ENCODE measurements around the gene PRR18. TPM values are rescaled to one million over a fixed set of nuclear protein-coding genes. Genes with fewer than 3 reads are reported as not detected.

PRR18 gene
- total RNA-seq, 1 experiment from 2014 or later: not detected

- H3K27me3 Mint-ChIP-seq (ENCODE audit: low read depth): peaks cover 72% of the 10 kb centered on the region
- no peak overlapping the region for H2BK12ac ChIP-seq (ENCODE audit: insufficient read length, low read depth, low read length)
- H3K27ac Mint-ChIP-seq: peak overlapping the region in 1 of 3 experiments; percentile 54; a peak in 1 of 7 replicates
- TF ChIP-seq CTCF (conservative IDR thresholded peaks at IDR 0.05): no peak
- H3K79me1 ChIP-seq (ENCODE audit: insufficient read depth, low read depth, low read length, poor library complexity, severe bottlenecking): no peaks in the 10 kb centered on the region
- peaks cover 16% of the 10 kb centered on the region in 2 experiments for H3K4me1 Mint-ChIP-seq
- H2BK120ac ChIP-seq (ENCODE audit: low read depth, low read length, poor library complexity, severe bottlenecking): no peak overlapping the region
- peaks cover 6% of the 10 kb centered on the region; the same call in 1 of the 2 replicates for H3K27me3 ChIP-seq (ENCODE audit: insufficient read depth, low read length)
- H3K9me3 ChIP-seq (ENCODE audit: control insufficient read depth, low read depth, low read length): no peaks in the 10 kb centered on the region
- no peak overlapping the region for H4K5ac ChIP-seq (ENCODE audit: insufficient read length, low read depth, low read length)
- no peaks in the 10 kb centered on the region; the same call in 1 of the 2 replicates for H3K4me1 ChIP-seq (ENCODE audit: insufficient read depth, low read length)
- no peak overlapping the region for H4K91ac ChIP-seq (ENCODE audit: insufficient read length, low read depth, low read length)
- no peak overlapping the region for H3K4me2 ChIP-seq (ENCODE audit: insufficient read depth, insufficient read length, low read length)
- no peak overlapping the region for H3K4ac ChIP-seq (ENCODE audit: low read depth, low read length)
- H3K27ac ChIP-seq (ENCODE audit: insufficient read length, low read depth, low read length): no peak overlapping the region
- H3K9ac ChIP-seq (ENCODE audit: extremely low read depth, insufficient read length, low read length): no peak overlapping the region
- no peak overlapping the region for H2AK5ac ChIP-seq (ENCODE audit: insufficient read length, low read length)
- H3K23ac ChIP-seq (ENCODE audit: insufficient read length, low read depth, low read length): no peak overlapping the region
- H2BK20ac ChIP-seq (ENCODE audit: low read depth, low read length, poor library complexity, severe bottlenecking): no peak overlapping the region
- no peaks in the 10 kb centered on the region for H4K20me1 ChIP-seq (ENCODE audit: control insufficient read depth, insufficient read depth, insufficient read length)
- H3T11ph ChIP-seq (ENCODE audit: low read length): no peak overlapping the region
- H4K8ac ChIP-seq (replicated peaks; ENCODE audit: insufficient read length, low read depth, low read length): no peak overlapping the region
- H3K36me3 Mint-ChIP-seq (ENCODE audit: insufficient read depth in 1 of 3, low read depth in 3 of 3): no peaks in the 10 kb centered on the region
- H3K14ac ChIP-seq (ENCODE audit: insufficient read depth, low read length): no peak overlapping the region
- no peaks in the 10 kb centered on the region for H3K23me2 ChIP-seq (ENCODE audit: insufficient read length, low read depth, low read length, poor library complexity, severe bottlenecking)
- WGBS (ENCODE audit: extremely low coverage, insufficient read length, low lambda C conversion rate): no CpG with 5 or more reads among the region's 20 CpGs
- DNase-seq: no peak
- no peak overlapping the region for H3K56ac ChIP-seq (ENCODE audit: insufficient read length, low read depth, low read length)
- no peak overlapping the region for H3K4me3 Mint-ChIP-seq
- H3K18ac ChIP-seq (ENCODE audit: insufficient read length, low read depth, low read length): no peak overlapping the region
- H3K9me3 Mint-ChIP-seq: no peaks in the 10 kb centered on the region
- H2AFZ ChIP-seq (ENCODE audit: low read length): no peak overlapping the region
- H3K79me2 ChIP-seq (ENCODE audit: insufficient read depth, low read length): no peaks in the 10 kb centered on the region
- H2BK5ac ChIP-seq (ENCODE audit: insufficient read length, low read length): no peak overlapping the region
- H2BK15ac ChIP-seq (ENCODE audit: low read depth, low read length): no peak overlapping the region
Measured at GRCh38 chr6:166259296-166259977, 48.8 kb downstream of the PRR18 start.
